CD4-positive, alpha-beta T cell treated with Interleukin-4 for 4 hours (primary cell): ENCODE results near the gene CIP2A.

ENCODE experiments used
- DNase-seq: peaks from one replicate; pipeline ENCODE4 v3.0.0-alpha.2; 2020

The CIP2A gene

GRCh38 chr3:108555966-108556581 is 33.2 kb downstream of the CIP2A start:
- no peak for DNase-seq

- DNase-seq: no peak
These were observed 34.2 kb downstream of the CIP2A start for GRCh38 chr3:108554913-108555571.

GRCh38 chr3:108554229-108554628 is 35.0 kb downstream of the CIP2A start:
- DNase-seq: no peak

- DNase-seq: peak; percentile 58
These were observed 36.7 kb downstream of the CIP2A start for GRCh38 chr3:108552267-108553159.

GRCh38 chr3:108548886-108549285 is 40.4 kb downstream of the CIP2A start:
- no peak for DNase-seq

GRCh38 chr3:108548304-108548703 is 40.9 kb downstream of the CIP2A start:
- no peak for DNase-seq

- DNase-seq: no peak
These were observed 42.5 kb downstream of the CIP2A start for GRCh38 chr3:108546692-108547091.

- no peak for DNase-seq
These were observed 43.0 kb downstream of the CIP2A start for GRCh38 chr3:108546247-108546646.

GRCh38 chr3:108538083-108538482 is 51.2 kb downstream of the CIP2A start:
- DNase-seq: no peak

- peak; percentile 8 for DNase-seq
These were observed 60.6 kb downstream of the CIP2A start for GRCh38 chr3:108528459-108529252.

GRCh38 chr3:108527817-108528216 is 61.4 kb downstream of the CIP2A start:
- DNase-seq: no peak

- no peak for DNase-seq
These were observed 62.1 kb downstream of the CIP2A start for GRCh38 chr3:108527109-108527508.

GRCh38 chr3:108525971-108526370 is 63.3 kb downstream of the CIP2A start:
- no peak for DNase-seq

GRCh38 chr3:108525256-108525655 is 64.0 kb downstream of the CIP2A start:
- DNase-seq: no peak

- no peak for DNase-seq
These were observed 64.7 kb downstream of the CIP2A start for GRCh38 chr3:108524537-108524936.

- DNase-seq: no peak
These were observed 70.3 kb downstream of the CIP2A start for GRCh38 chr3:108518895-108519294.

- no peak for DNase-seq
These were observed 72.4 kb downstream of the CIP2A start for GRCh38 chr3:108516881-108517280.

- no peak for DNase-seq
These were observed 75.3 kb downstream of the CIP2A start for GRCh38 chr3:108513961-108514360.

- DNase-seq: no peak
These were observed 76.6 kb downstream of the CIP2A start for GRCh38 chr3:108512671-108513070.

GRCh38 chr3:108511490-108511889 is 77.7 kb downstream of the CIP2A start:
- no peak for DNase-seq

- no peak for DNase-seq
These were observed 78.2 kb downstream of the CIP2A start for GRCh38 chr3:108511055-108511454.

GRCh38 chr3:108510496-108510895 is 78.7 kb downstream of the CIP2A start, which contains the start of gene MYH15:
TSS of gene MYH15 (minus strand) at chr3:108510596. CDS start at chr3:108510530, 66 bp downstream.
- no peak for DNase-seq

GRCh38 chr3:108509871-108510270 is 79.4 kb downstream of the CIP2A start:
- DNase-seq: no peak
